Measurements from ENCODE around the gene MTG2. TPM values are rescaled to one million over a fixed set of nuclear protein-coding genes. Genes with fewer than 3 reads are reported as not detected.
A peak's percentile ranks its signal among the peaks of the same experiment; 100 is the strongest.

MTG2 gene
- total RNA-seq, 1 experiment from 2014 or later = 33.9 TPM

DNA sequence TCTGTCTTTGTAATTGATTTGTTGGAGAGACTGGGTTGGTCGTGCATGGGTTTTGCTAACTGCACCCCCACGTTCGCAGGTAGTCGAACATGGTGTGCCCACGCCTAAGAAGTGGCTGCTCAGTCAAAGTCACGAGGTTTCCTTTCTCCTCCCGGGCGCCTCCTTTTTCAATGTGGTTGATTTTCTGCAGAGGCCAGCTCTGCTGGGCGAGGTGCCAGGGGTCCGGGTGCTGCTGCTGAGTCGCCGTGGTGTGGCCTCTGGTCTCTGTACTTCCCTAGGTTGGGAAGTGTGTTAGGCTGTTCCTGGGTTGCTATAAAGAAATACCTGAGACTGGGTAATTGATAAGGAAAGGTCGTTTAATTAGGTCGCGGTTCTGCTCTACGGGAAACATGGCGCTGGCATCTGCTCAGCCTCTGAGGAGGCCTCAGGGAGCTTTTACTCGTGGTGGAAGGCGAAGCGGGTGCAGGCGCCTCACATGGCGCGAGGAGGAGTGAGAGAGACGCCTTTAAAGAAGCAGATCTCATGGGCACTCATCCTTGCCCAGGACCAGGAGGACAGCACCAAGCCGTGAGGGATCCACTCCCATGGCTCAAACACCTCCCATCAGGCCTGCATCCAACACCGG is 69.6 kb downstream of the MTG2 start:
- no peaks in the 10 kb centered on the region for H3K9me3 ChIP-seq (ENCODE audit: low read length)
- no peak overlapping the region for H3K4me3 ChIP-seq (ENCODE audit: low read length)
- H3K9me2 ChIP-seq (replicated peaks; ENCODE audit: low read length) = no peaks in the 10 kb centered on the region
- no peak overlapping the region for H2AFZ ChIP-seq (ENCODE audit: low read length)
- TF ChIP-seq EZH2 (IDR thresholded peaks at IDR 0.05; ENCODE audit: low read length, unreplicated experiment) (no peak), EZH2phosphoT487 (IDR thresholded peaks at IDR 0.05; ENCODE audit: borderline replicate concordance, low read length) (no peak), CTCF (conservative IDR thresholded peaks at IDR 0.05; ENCODE audit: low read depth, low read length) (no peak)
- H3K4me2 ChIP-seq (ENCODE audit: low read length) = no peak overlapping the region
- ChIA-PET CTCF (no interaction called here), POLR2A (ENCODE audit: unreplicated experiment) (no interaction called here)
- no TSS peak for BruUV-seq (replicated peaks)
- H4K20me1 ChIP-seq (ENCODE audit: low read length) = peaks cover 3% of the 10 kb centered on the region; the same call in 1 of the 2 replicates
- ATAC-seq = peak; percentile 70
- H3K27ac ChIP-seq (ENCODE audit: low read length) = no peak overlapping the region; the same call in 1 of the 2 replicates
- DNase-seq = peak; percentile 64
- no peaks in the 10 kb centered on the region for H3K27me3 ChIP-seq (ENCODE audit: low read length)
- H3F3A ChIP-seq (ENCODE audit: low read length, unreplicated experiment) = no peaks in the 10 kb centered on the region
- no peak overlapping the region for H3K9ac ChIP-seq (ENCODE audit: low read length)
- intact Hi-C loops (cut with micrococcal nuclease) = no loop called here
- peaks cover 68% of the 10 kb centered on the region for H3K79me2 ChIP-seq (ENCODE audit: low read length)
- peaks cover 12% of the 10 kb centered on the region; the same call in 1 of the 2 replicates for H3K36me3 ChIP-seq (ENCODE audit: low read depth, low read length)
- H3K4me1 ChIP-seq (ENCODE audit: insufficient read depth, low read length) = peaks cover 9% of the 10 kb centered on the region

Other genes with a start within 250 kb of the MTG2 start
- gene TAF4, start 117.1 kb upstream of the MTG2 start, total RNA-seq (2014; rRNA removed) = 9.6 and 15.1 TPM in 2 replicates
- 50.1 and 51.8 TPM in 2 replicates for gene LSM14B, start 60.6 kb upstream of the MTG2 start, total RNA-seq (2014; rRNA removed)
- 751 and 808 TPM in 2 replicates for gene PSMA7, start 39.6 kb upstream of the MTG2 start, total RNA-seq (2014; rRNA removed)
- 17.9 and 19.1 TPM in 2 replicates for gene SS18L1, start 39.3 kb upstream of the MTG2 start, total RNA-seq (2014; rRNA removed)
- gene HRH3, start 37.2 kb downstream of the MTG2 start, total RNA-seq (2014; rRNA removed) = not detected in 2 replicates
- 32.5 and 39.7 TPM in 2 replicates for gene OSBPL2, start 55.5 kb downstream of the MTG2 start, total RNA-seq (2014; rRNA removed)
- gene ADRM1, start 120.0 kb downstream of the MTG2 start, total RNA-seq (2014; rRNA removed) = 374 and 487 TPM in 2 replicates
- 196 and 308 TPM in 2 replicates for gene LAMA5, start 184.3 kb downstream of the MTG2 start, total RNA-seq (2014; rRNA removed)
- 1,250 and 1,945 TPM in 2 replicates for gene RPS21, start 204.1 kb downstream of the MTG2 start, total RNA-seq (2014; rRNA removed)
- gene CABLES2, start 224.3 kb downstream of the MTG2 start, total RNA-seq (2014; rRNA removed) = 12.4 and 13.5 TPM in 2 replicates
- 9.3 and 9.4 TPM in 2 replicates for gene RBBP8NL, start 244.5 kb downstream of the MTG2 start, total RNA-seq (2014; rRNA removed)

All from PC-3 (cell line).